ENCODE results near the gene LSAMP. TPM values are rescaled to one million over a fixed set of nuclear protein-coding genes. Genes with fewer than 3 reads are reported as not detected.

LSAMP gene
- total RNA-seq, 1 donor from 2014 or later: 64.9 TPM

- Mint-ChIP-seq H3K4me3 (no peak overlapping the region), H3K4me1 (ENCODE audit: unreplicated experiment) (peaks cover 25% of the 10 kb centered on the region), H3K36me3 (no peaks in the 10 kb centered on the region), H3K27me3 (no peaks in the 10 kb centered on the region), H3K9me3 (no peaks in the 10 kb centered on the region), H3K27ac (no peak overlapping the region)
- no peak for DNase-seq (ENCODE audit: extremely low spot score, unreplicated experiment)
- TF ChIP-seq, protein P1, sequence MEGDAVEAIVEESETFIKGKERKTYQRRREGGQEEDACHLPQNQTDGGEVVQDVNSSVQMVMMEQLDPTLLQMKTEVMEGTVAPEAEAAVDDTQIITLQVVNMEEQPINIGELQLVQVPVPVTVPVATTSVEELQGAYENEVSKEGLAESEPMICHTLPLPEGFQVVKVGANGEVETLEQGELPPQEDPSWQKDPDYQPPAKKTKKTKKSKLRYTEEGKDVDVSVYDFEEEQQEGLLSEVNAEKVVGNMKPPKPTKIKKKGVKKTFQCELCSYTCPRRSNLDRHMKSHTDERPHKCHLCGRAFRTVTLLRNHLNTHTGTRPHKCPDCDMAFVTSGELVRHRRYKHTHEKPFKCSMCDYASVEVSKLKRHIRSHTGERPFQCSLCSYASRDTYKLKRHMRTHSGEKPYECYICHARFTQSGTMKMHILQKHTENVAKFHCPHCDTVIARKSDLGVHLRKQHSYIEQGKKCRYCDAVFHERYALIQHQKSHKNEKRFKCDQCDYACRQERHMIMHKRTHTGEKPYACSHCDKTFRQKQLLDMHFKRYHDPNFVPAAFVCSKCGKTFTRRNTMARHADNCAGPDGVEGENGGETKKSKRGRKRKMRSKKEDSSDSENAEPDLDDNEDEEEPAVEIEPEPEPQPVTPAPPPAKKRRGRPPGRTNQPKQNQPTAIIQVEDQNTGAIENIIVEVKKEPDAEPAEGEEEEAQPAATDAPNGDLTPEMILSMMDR (conservative IDR thresholded peaks at IDR 0.05): no peak
Observed at GRCh38 chr3:116394365-116394764, 50.9 kb downstream of the LSAMP start.

DNA sequence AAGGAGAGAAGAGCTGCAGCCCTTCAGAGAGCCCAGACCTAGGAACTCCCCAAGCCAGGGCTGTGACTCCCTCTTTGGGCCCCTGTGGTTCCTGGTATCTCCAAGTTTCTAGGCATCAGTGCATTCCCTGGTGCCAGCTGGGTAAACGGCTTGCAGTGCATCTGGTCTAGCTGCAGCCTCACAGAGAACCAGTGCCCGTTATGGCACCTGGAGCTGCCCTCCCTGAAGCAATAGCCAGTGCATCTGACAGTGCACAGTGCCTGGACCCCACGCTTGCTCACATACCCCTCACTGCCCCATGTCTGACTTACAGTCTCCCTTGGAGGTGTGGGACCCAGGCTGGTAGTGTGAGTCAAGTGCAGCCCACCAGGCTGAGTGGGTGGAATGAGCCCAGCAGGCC is 52.1 kb downstream of the LSAMP start:
- TF ChIP-seq, protein P1 (conservative IDR thresholded peaks at IDR 0.05): no peak
- no peak for DNase-seq (ENCODE audit: extremely low spot score, unreplicated experiment)
- Mint-ChIP-seq H3K4me1 (ENCODE audit: unreplicated experiment) (peaks cover 26% of the 10 kb centered on the region), H3K36me3 (no peaks in the 10 kb centered on the region), H3K4me3 (no peak overlapping the region), H3K27me3 (no peaks in the 10 kb centered on the region), H3K9me3 (no peaks in the 10 kb centered on the region), H3K27ac (no peak overlapping the region)

DNA sequence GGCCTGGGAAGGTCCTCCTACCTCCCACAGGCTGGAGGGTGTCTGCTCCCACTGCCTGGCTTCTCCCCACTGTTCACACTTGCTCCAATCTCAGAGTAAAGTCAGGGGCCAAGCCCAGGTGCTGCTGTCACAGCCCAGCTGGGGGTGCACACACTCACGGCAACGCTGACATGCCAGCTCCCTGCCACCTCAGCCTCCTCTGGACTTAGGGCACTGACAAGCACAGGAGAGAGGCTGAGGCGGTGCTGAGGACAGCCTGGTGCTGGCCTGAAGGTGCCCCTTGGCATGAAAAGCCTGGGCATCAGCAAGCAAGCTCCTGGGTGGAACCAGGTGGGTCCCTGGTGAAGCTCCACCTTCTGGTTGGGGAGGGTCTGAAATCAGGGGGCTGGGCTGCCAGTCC is 53.0 kb downstream of the LSAMP start:
- H3K4me1 Mint-ChIP-seq (ENCODE audit: unreplicated experiment): peaks cover 26% of the 10 kb centered on the region
- no peaks in the 10 kb centered on the region for H3K36me3 Mint-ChIP-seq
- no peak overlapping the region for H3K4me3 Mint-ChIP-seq
- no peaks in the 10 kb centered on the region for H3K9me3 Mint-ChIP-seq
- no peaks in the 10 kb centered on the region for H3K27me3 Mint-ChIP-seq
- no peak for DNase-seq (ENCODE audit: extremely low spot score, unreplicated experiment)
- H3K27ac Mint-ChIP-seq: no peak overlapping the region
- TF ChIP-seq, protein P1 (conservative IDR thresholded peaks at IDR 0.05): no peak

DNA sequence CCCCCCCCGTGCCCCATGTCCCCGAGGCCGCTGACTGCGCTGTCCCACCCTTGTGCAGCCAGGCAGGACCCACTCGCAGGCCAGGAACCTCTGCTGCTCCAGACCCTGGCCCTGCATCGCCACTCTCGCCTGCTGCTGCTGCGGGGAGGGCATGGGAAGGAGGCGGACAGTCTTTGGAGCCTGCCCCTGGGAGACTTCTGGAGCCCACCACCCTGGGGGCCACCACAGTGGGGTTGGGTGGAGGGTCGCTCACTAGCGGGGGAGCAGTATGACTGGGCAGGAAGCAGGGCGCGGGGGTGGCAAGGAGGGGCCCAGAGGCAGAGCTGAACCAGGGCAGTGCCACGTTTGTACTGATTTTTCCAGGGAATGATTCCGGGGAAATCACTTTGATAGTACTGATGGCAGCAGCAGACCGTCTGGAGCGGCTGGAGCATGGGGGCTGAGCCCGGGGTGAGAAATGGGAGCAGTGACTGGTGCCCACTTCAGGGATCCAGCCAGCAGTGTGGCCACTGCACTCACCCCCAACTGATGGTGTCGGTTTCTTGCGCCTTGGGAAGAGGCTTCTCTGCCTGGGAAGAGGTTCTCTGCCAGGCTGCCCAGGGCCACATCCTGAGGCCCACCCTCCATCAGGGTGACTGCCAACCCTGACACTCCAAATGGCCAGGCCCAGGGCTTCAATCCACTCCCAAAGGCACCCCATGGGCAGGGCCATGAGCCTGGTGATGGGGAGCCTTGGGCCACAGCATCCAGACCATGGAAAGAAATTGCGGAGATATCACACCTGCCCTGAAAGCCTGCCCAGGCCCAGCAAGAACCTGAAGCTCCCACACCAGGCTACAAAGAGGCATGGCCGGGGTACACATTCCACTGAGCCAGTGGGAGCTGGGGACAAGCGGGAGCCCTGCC is 53.7 kb downstream of the LSAMP start:
- H3K27me3 Mint-ChIP-seq: no peaks in the 10 kb centered on the region
- no peak overlapping the region for H3K4me3 Mint-ChIP-seq
- peaks cover 26% of the 10 kb centered on the region for H3K4me1 Mint-ChIP-seq (ENCODE audit: unreplicated experiment)
- H3K27ac Mint-ChIP-seq: no peak overlapping the region
- no peaks in the 10 kb centered on the region for H3K9me3 Mint-ChIP-seq
- H3K36me3 Mint-ChIP-seq: no peaks in the 10 kb centered on the region
- TF ChIP-seq, protein P1 (conservative IDR thresholded peaks at IDR 0.05): no peak
- peak; percentile 63 for DNase-seq (ENCODE audit: extremely low spot score, unreplicated experiment)

- H3K4me1 Mint-ChIP-seq (ENCODE audit: unreplicated experiment): peaks cover 25% of the 10 kb centered on the region
- H3K27me3 Mint-ChIP-seq: no peaks in the 10 kb centered on the region
- no peak overlapping the region for H3K27ac Mint-ChIP-seq
- H3K4me3 Mint-ChIP-seq: no peak overlapping the region
- DNase-seq (ENCODE audit: extremely low spot score, unreplicated experiment): no peak
- no peaks in the 10 kb centered on the region for H3K36me3 Mint-ChIP-seq
- no peaks in the 10 kb centered on the region for H3K9me3 Mint-ChIP-seq
- TF ChIP-seq, protein P1 (conservative IDR thresholded peaks at IDR 0.05): no peak
Observed at GRCh38 chr3:116390318-116390717, 55.0 kb downstream of the LSAMP start.

Data from type B pancreatic cell (in vitro differentiated cells).